ENCODE data around the gene FOXP1.

Gene FOXP1

GRCh38 chr3:71421475-71421819 lies 162.1 kb downstream of the FOXP1 start:
- DNase-seq (ENCODE audit: low read depth), result no peak
- H3K4me3 ChIP-seq (ENCODE audit: low read depth, low read length), result no peak overlapping the region

GRCh38 chr3:71419369-71419768 lies 164.2 kb downstream of the FOXP1 start:
- DNase-seq (ENCODE audit: low read depth), result no peak
- no peak overlapping the region for H3K4me3 ChIP-seq (ENCODE audit: low read depth, low read length)
- TF ChIP-seq CTCF (IDR thresholded peaks at IDR 0.05; ENCODE audit: low read depth, low read length, missing control alignments), result no peak

More at GRCh38 chr3:71421475-71421819, 162.1 kb downstream of the FOXP1 start:
- TF ChIP-seq CTCF (IDR thresholded peaks at IDR 0.05; ENCODE audit: low read depth, low read length, missing control alignments), result no peak

GRCh38 chr3:71417791-71418190 lies 165.7 kb downstream of the FOXP1 start:
- no peak overlapping the region for H3K4me3 ChIP-seq (ENCODE audit: low read depth, low read length)
- DNase-seq (ENCODE audit: low read depth), result no peak
- no peak for TF ChIP-seq CTCF (IDR thresholded peaks at IDR 0.05; ENCODE audit: low read depth, low read length, missing control alignments)

GRCh38 chr3:71416876-71417275 lies 166.7 kb downstream of the FOXP1 start:
- DNase-seq (ENCODE audit: low read depth), result no peak
- no peak overlapping the region for H3K4me3 ChIP-seq (ENCODE audit: low read depth, low read length)
- TF ChIP-seq CTCF (IDR thresholded peaks at IDR 0.05; ENCODE audit: low read depth, low read length, missing control alignments), result peak; percentile 25

- DNase-seq (ENCODE audit: low read depth), result no peak
- H3K4me3 ChIP-seq (ENCODE audit: low read depth, low read length), result no peak overlapping the region
- TF ChIP-seq CTCF (IDR thresholded peaks at IDR 0.05; ENCODE audit: low read depth, low read length, missing control alignments), result no peak
Measured at GRCh38 chr3:71415681-71416122, 167.8 kb downstream of the FOXP1 start.

GRCh38 chr3:71414189-71414927 lies 169.2 kb downstream of the FOXP1 start:
- no peak for TF ChIP-seq CTCF (IDR thresholded peaks at IDR 0.05; ENCODE audit: low read depth, low read length, missing control alignments)
- no peak overlapping the region for H3K4me3 ChIP-seq (ENCODE audit: low read depth, low read length)
- no peak for DNase-seq (ENCODE audit: low read depth)

- no peak for TF ChIP-seq CTCF (IDR thresholded peaks at IDR 0.05; ENCODE audit: low read depth, low read length, missing control alignments)
- H3K4me3 ChIP-seq (ENCODE audit: low read depth, low read length), result no peak overlapping the region
- no peak for DNase-seq (ENCODE audit: low read depth)
Measured at GRCh38 chr3:71413572-71413971, 170.0 kb downstream of the FOXP1 start.

Data from GM12864 (cell line).